OCI-LY3 (cell line): ENCODE measurements around the gene MAPT.

Experiments
- H2AFZ ChIP-seq: fragments of 200-600, 300-600 bp; shearing (Covaris generic); 2 replicates; pipeline ENCODE4 v1.6.0; 2014; ENCODE audit warnings: antibody characterized with exemption, low read depth, low read length
- H3K27ac ChIP-seq: fragments of 200-600, 300-600 bp; sonication (generic); 2 replicates; pipeline ENCODE4 v1.5.1; 2014; ENCODE audit warnings: mild to moderate bottlenecking, low read length, moderate library complexity, mixed read lengths
- H3K27me3 ChIP-seq: fragments of 200-600, 300-600 bp; sonication (generic); 2 replicates; pipeline ENCODE4 v1.6.1; 2014; ENCODE audit warnings: low read depth, low read length, mixed read lengths
- H3K36me3 ChIP-seq: fragments of 200-600, 300-600 bp; sonication (generic); replicated peaks from 2 replicates; pipeline ENCODE3; 2014; ENCODE audit warnings: low read depth, low read length, mixed read lengths
- H3K4me1 ChIP-seq: fragments of 300-600, 200-600 bp; sonication (generic); 2 replicates; pipeline ENCODE4 v1.6.1; 2014; ENCODE audit warnings: low read length, mixed read lengths
- H3K4me2 ChIP-seq: fragments of 200-600, 300-600 bp; sonication (generic); 2 replicates; pipeline ENCODE4 v1.6.1; 2014; ENCODE audit warnings: low read length, mixed read lengths
- H3K4me3 ChIP-seq: fragments of 300-600, 200-600 bp; sonication (generic); 2 replicates; pipeline ENCODE4 v1.5.1; 2014; ENCODE audit warnings: antibody characterized with exemption, mild to moderate bottlenecking, low read length, moderate library complexity
- H3K79me2 ChIP-seq: fragments of 300-600, 200-600 bp; shearing (Covaris generic); 2 replicates; pipeline ENCODE4 v1.6.1; 2014; ENCODE audit warnings: mild to moderate bottlenecking, low read length, mixed read lengths
- H3K9ac ChIP-seq: fragments of 300-600, 200-600 bp; shearing (Covaris generic); 2 replicates; pipeline ENCODE4 v1.6.0; 2014; ENCODE audit warnings: mild to moderate bottlenecking, low read length, moderate library complexity
- H3K9me3 ChIP-seq: fragments of 200-600, 300-600 bp; shearing (Covaris generic); 2 replicates; pipeline ENCODE4 v1.6.1; 2014; ENCODE audit warnings: low read length, mixed read lengths; ENCODE audit not compliant: insufficient read depth
- H4K20me1 ChIP-seq: fragments of 200-600, 300-600 bp; sonication (generic); 2 replicates; pipeline ENCODE4 v1.6.1; 2016; ENCODE audit warnings: low read length, mixed read lengths; ENCODE audit not compliant: insufficient read depth
- EZH2phosphoT487 ChIP-seq: fragments of 200-600 bp; shearing (Covaris generic); IDR thresholded peaks from 2 replicates; pipeline ENCODE4 v1.6.1; 2018; ENCODE audit warnings: antibody characterized with exemption, mixed run types, low read depth
- TF ChIP-seq, protein P1 (sequence below): fragments of 200-600, 300-600 bp; sonication (generic); IDR thresholded peaks from 2 replicates; pipeline ENCODE4 v1.5.1; 2014; ENCODE audit warnings: antibody characterized with exemption, low read length, low read depth

The MAPT gene

DNA sequence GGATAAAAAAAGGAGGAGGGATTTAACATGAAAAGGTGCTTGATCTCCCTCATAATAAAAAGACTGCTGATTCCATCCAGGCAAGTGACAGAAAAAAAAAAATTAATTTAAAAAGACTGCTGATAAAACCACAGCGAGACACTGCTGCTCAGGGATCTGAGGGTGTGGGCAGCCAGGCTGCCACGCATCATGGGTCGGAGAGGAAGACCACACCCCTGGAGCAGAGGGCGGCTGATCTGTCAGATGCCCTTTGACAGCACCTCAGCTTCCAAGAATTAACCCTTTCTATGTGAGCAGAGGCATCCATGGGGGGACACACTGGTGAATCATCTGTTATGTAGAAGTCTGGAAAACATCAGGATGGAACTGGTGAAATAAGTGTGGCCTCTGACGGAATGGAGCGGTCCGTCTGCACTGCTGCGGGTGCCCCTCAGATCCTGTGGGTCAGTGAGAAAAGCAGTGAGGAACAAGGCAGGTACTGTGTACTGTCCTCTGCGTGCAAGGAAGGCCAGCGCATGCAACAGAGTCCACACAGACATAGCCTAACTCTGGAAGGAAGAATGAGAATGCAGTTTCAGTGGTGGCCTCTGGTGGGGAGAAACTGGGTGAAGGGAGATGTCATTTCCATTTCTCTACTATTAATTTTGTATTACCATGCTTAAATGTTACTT lies 19.8 kb downstream of the MAPT start:
- Histone ChIP-seq H3K4me3 (no peak overlapping the region), H3K27me3 (peaks cover 7% of the 10 kb centered on the region; the same call in 1 of the 2 replicates), H3K9me3 (no peaks in the 10 kb centered on the region), H3K4me2 (no peak overlapping the region), H3K4me1 (no peaks in the 10 kb centered on the region), H2AFZ (no peak overlapping the region), H4K20me1 (no peaks in the 10 kb centered on the region), H3K36me3 (no peaks in the 10 kb centered on the region), H3K79me2 (no peaks in the 10 kb centered on the region), H3K9ac (no peak overlapping the region), H3K27ac (no peak overlapping the region)
- TF ChIP-seq, protein P1, sequence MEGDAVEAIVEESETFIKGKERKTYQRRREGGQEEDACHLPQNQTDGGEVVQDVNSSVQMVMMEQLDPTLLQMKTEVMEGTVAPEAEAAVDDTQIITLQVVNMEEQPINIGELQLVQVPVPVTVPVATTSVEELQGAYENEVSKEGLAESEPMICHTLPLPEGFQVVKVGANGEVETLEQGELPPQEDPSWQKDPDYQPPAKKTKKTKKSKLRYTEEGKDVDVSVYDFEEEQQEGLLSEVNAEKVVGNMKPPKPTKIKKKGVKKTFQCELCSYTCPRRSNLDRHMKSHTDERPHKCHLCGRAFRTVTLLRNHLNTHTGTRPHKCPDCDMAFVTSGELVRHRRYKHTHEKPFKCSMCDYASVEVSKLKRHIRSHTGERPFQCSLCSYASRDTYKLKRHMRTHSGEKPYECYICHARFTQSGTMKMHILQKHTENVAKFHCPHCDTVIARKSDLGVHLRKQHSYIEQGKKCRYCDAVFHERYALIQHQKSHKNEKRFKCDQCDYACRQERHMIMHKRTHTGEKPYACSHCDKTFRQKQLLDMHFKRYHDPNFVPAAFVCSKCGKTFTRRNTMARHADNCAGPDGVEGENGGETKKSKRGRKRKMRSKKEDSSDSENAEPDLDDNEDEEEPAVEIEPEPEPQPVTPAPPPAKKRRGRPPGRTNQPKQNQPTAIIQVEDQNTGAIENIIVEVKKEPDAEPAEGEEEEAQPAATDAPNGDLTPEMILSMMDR = no peak
- no peak for TF ChIP-seq EZH2phosphoT487

DNA sequence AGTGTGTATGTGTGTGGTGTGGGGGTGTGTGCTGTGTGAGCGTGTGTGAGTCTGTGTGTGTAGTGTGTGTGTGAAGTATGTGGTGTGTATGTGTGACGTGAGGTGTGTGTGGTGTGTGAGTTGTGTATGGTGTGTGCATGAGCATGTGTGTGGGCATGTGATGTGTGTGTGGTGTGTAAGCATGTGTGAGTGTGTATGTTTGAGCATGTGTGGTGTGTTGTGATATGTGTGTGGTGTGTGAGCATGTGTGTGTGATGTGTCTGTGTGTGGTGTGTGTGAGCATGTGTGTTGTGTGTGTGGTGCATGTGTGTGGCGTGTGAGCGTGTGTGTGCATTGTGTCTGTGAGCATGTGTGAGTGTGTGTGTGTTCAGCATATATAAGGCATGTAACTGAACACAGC lies 20.9 kb downstream of the MAPT start:
- H3K9me3 ChIP-seq = no peaks in the 10 kb centered on the region
- no peaks in the 10 kb centered on the region for H4K20me1 ChIP-seq
- no peak overlapping the region for H3K4me3 ChIP-seq
- no peaks in the 10 kb centered on the region for H3K4me1 ChIP-seq
- H3K4me2 ChIP-seq = no peak overlapping the region
- H3K9ac ChIP-seq = no peak overlapping the region
- H3K79me2 ChIP-seq = no peaks in the 10 kb centered on the region
- TF ChIP-seq, protein P1 = no peak
- TF ChIP-seq EZH2phosphoT487 = no peak
- H3K27ac ChIP-seq = no peak overlapping the region
- H3K36me3 ChIP-seq = no peaks in the 10 kb centered on the region
- peaks cover 4% of the 10 kb centered on the region; the same call in 1 of the 2 replicates for H3K27me3 ChIP-seq
- no peak overlapping the region for H2AFZ ChIP-seq

DNA sequence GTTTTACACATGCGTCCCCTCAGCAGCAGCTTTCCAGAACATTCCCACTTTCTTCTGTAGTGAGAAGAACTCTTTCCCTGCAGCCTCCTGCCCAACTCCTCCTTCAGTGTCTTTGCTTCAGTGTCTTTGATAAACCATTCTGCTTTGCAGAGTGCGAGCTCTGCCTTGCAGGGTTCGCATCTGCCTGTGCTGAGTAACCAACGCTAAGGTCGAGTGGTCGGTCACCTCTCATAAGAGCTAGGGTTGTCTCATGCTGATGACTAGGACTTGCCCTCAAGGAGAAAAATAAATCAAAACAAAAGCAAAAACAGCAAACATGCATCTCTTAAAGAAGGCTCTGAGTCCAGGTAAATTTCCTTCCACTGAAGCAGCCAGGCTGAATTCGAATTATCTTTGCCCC lies 22.7 kb downstream of the MAPT start:
- peaks cover 4% of the 10 kb centered on the region; the same call in 1 of the 2 replicates for H3K27me3 ChIP-seq
- H3K79me2 ChIP-seq = no peaks in the 10 kb centered on the region
- H3K36me3 ChIP-seq = no peaks in the 10 kb centered on the region
- H3K27ac ChIP-seq = no peak overlapping the region
- H3K4me2 ChIP-seq = no peak overlapping the region
- H4K20me1 ChIP-seq = no peaks in the 10 kb centered on the region
- no peaks in the 10 kb centered on the region for H3K4me1 ChIP-seq
- no peak overlapping the region for H2AFZ ChIP-seq
- TF ChIP-seq, protein P1 = no peak
- no peak for TF ChIP-seq EZH2phosphoT487
- H3K4me3 ChIP-seq = no peak overlapping the region
- H3K9ac ChIP-seq = no peak overlapping the region
- H3K9me3 ChIP-seq = no peaks in the 10 kb centered on the region

DNA sequence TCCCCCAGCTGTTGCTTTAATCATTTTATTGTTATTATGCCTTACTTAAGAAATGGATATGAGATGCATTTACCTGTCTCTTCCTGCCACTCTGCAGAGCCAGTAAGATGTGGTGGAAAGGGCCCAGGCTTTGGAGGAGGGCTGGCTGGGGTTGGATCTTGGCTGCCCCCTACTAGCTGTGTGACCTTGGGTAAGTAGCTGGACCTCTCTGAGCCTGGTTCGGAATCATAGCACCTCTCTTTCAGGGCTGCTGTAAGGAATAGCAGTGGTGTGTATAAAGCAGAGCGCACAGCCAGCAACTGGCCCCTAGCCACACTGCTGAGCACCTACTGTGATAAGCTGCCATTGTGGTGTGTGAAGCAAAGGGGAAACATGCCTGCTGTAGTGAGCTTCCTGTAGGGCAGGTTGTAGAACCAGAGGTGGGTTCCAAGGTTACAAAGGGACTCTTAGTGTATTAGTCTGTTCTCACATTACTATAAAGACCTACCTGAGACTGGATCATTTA lies 23.9 kb downstream of the MAPT start:
- Histone ChIP-seq H3K27me3 (peaks cover 10% of the 10 kb centered on the region), H3K79me2 (no peaks in the 10 kb centered on the region), H2AFZ (no peak overlapping the region), H3K36me3 (no peaks in the 10 kb centered on the region), H3K4me2 (no peak overlapping the region), H3K4me1 (peaks cover 4% of the 10 kb centered on the region), H3K9me3 (no peaks in the 10 kb centered on the region), H4K20me1 (no peaks in the 10 kb centered on the region), H3K9ac (no peak overlapping the region), H3K27ac (no peak overlapping the region), H3K4me3 (no peak overlapping the region)
- TF ChIP-seq EZH2phosphoT487 = no peak
- TF ChIP-seq, protein P1 = no peak
